Measurements from ENCODE around the gene OR51E1.

Gene OR51E1

DNA sequence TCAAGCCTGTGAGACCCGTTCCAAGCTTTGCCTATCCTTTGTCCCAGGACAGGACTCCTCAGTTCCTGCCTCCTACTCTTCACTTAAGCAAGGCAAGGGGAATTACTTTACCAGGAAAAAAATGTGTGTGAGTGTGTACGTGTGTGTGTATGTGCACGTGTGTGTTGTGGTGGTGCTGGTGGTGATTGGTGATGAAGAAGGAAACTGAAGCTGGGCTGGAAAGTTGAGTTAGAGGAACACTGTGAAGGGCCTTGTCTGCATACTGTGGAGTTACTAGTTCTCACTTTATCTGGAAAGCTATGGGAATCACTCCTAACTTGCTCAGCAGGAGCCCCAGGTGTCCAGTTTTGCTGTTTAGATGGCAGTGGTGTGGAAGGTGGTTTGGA is 6.1 kb upstream of the OR51E1 start:
- no peaks in the 10 kb centered on the region for H3K4me1 Mint-ChIP-seq
- no peaks in the 10 kb centered on the region for H3K9me3 Mint-ChIP-seq
- DNase-seq (no peak), ATAC-seq (replicated peaks) (no peak)
- H3K4me3 Mint-ChIP-seq = no peak overlapping the region
- H3K27ac Mint-ChIP-seq = no peak overlapping the region
- peaks cover 0 to 10% of the 10 kb centered on the region in 2 donors for H3K27me3 Mint-ChIP-seq
- no peaks in the 10 kb centered on the region for H3K36me3 Mint-ChIP-seq

DNA sequence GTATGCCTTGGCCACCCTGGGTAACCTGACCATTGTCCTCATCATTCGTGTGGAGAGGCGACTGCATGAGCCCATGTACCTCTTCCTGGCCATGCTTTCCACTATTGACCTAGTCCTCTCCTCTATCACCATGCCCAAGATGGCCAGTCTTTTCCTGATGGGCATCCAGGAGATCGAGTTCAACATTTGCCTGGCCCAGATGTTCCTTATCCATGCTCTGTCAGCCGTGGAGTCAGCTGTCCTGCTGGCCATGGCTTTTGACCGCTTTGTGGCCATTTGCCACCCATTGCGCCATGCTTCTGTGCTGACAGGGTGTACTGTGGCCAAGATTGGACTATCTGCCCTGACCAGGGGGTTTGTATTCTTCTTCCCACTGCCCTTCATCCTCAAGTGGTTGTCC is 3.9 kb upstream of the OR51E1 start:
- Mint-ChIP-seq H3K27me3 (peaks cover 3 to 21% of the 10 kb centered on the region in 2 donors), H3K4me3 (no peak overlapping the region), H3K27ac (no peak overlapping the region), H3K36me3 (no peaks in the 10 kb centered on the region), H3K4me1 (peaks cover 0 to 1% of the 10 kb centered on the region in 2 donors), H3K9me3 (no peaks in the 10 kb centered on the region)
- DNase-seq (no peak), ATAC-seq (replicated peaks) (no peak)

DNA sequence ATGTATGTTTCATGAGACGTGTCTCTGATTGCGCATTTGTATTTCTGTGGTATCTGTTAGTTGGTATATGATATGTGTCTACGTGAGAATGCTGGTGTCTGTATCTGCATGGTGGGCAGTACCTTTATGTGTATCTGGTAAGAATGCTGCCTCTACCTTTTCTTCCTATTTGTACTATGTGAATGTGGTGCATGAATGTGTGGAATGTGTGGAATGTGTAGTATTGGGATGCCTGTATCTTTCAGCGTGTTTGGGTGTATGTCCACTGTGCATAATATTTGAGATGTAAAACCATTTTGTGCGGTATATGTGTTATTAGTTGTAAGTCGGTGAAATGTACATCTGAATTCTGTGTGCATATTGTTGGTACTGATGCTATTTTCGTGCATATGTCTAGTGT is 2.3 kb upstream of the OR51E1 start:
- H3K27me3 Mint-ChIP-seq = peaks cover 8 to 24% of the 10 kb centered on the region in 2 donors
- no peaks in the 10 kb centered on the region for H3K9me3 Mint-ChIP-seq

DNA sequence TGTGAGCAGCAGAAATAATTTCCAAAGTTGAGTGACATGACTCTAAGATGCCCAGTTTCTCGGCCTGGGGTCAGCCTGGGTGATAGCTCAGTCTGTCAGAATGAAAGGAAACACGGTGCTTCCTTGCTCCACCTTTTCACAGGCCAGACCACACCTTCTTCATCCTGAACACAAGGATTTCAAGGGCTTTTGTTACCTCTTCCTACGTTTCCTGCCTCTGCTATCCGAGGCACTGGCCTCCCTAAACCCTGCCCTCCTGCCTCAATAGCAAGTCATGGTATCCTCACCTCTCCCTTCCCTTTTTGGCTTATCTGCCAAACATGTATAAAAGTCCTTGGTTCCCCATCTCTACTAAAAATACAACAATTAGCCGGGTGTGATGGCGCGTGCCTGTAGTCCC is 1.7 kb upstream of the OR51E1 start:
- H3K9me3 Mint-ChIP-seq = no peaks in the 10 kb centered on the region
- H3K36me3 Mint-ChIP-seq = no peaks in the 10 kb centered on the region
- ATAC-seq (replicated peaks) = no peak
- peaks cover 0 to 1% of the 10 kb centered on the region in 2 donors for H3K4me1 Mint-ChIP-seq
- H3K27me3 Mint-ChIP-seq = peaks cover 8 to 24% of the 10 kb centered on the region in 2 donors
- no peak for DNase-seq
- H3K4me3 Mint-ChIP-seq = no peak overlapping the region
- no peak overlapping the region for H3K27ac Mint-ChIP-seq

More for the DNA sequence above, 2.3 kb upstream of the OR51E1 start:
- Mint-ChIP-seq H3K36me3 (no peaks in the 10 kb centered on the region), H3K27ac (no peak overlapping the region), H3K4me1 (peaks cover 0 to 1% of the 10 kb centered on the region in 2 donors), H3K4me3 (no peak overlapping the region)
- DNase-seq = no peak
- no peak for ATAC-seq (replicated peaks)

DNA sequence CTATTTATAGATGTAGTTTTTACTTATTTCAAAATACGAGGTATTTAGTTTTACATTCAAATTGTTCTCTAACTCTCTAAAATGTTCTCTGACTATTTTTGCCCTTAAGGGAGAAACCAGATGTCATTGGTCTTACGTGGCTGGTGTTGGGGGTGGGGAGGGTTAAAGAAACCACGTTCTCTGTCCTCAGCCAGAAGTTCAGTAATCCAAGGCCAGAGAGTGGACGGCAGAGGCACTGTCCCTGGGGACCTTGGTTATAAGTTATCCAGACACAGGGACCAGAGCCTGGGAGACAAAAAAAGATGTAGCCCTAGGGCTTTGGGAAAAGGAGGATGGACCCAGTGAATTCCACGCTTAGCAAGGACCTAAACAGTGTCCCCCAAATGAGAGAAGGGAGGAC is 706 bp upstream of the OR51E1 start:
- Mint-ChIP-seq H3K27me3 (peaks cover 8 to 24% of the 10 kb centered on the region in 2 donors), H3K4me3 (no peak overlapping the region), H3K27ac (no peak overlapping the region), H3K9me3 (no peaks in the 10 kb centered on the region), H3K4me1 (peaks cover 0 to 1% of the 10 kb centered on the region in 2 donors), H3K36me3 (no peaks in the 10 kb centered on the region)
- no peak for DNase-seq
- no peak for ATAC-seq (replicated peaks)

DNA sequence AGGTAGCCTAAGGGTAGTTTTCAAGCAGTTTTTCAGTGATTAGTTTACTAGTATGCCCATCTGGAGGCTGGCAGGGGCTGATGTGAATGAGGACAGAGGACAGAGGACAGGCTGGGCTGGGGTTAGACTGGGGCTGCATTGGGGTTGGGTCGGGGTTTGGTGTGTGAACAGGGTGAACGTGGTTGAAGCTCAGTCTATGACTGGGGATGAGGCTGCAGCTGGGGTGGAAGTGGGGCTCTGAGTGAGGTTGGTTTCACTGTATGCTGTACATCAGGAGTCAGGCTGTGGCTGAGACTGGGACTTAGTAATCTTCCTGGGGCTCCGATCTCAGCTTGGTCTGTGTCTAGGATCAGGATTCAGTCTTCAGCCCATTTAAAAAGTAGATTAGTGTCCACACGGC is 451 bp downstream of the OR51E1 start:
- no peaks in the 10 kb centered on the region for H3K36me3 Mint-ChIP-seq
- H3K4me1 Mint-ChIP-seq = peaks cover 0 to 1% of the 10 kb centered on the region in 2 donors
- no peak for DNase-seq
- no peak for ATAC-seq (replicated peaks)
- peaks cover 8 to 24% of the 10 kb centered on the region in 2 donors for H3K27me3 Mint-ChIP-seq
- H3K9me3 Mint-ChIP-seq = no peaks in the 10 kb centered on the region
- H3K4me3 Mint-ChIP-seq = no peak overlapping the region
- H3K27ac Mint-ChIP-seq = no peak overlapping the region

DNA sequence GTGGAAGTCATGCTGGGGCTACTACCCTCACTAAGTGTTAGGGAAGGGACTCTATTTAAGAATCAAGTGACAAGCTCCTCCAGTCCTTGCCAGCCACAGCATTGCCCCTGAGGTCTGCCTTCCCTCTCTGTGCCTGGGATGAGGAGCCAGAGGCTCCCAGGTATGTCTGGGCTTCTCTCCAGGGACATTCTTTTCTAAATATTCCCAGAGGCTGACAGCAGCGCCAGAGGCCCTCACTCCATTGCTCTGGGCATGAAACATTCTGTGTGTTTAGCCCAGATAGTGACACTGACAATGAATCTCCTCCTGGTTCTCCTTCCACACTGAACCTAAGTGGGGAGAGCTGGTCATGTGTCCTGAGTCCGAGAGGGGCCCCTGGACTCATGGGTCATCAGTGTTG is 2.2 kb downstream of the OR51E1 start:
- Mint-ChIP-seq H3K9me3 (no peaks in the 10 kb centered on the region), H3K36me3 (no peaks in the 10 kb centered on the region), H3K27ac (no peak overlapping the region), H3K4me1 (peaks cover 0 to 1% of the 10 kb centered on the region in 2 donors), H3K27me3 (peaks cover 8 to 23% of the 10 kb centered on the region in 2 donors), H3K4me3 (no peak overlapping the region)
- ATAC-seq (replicated peaks) (no peak), DNase-seq (no peak)

DNA sequence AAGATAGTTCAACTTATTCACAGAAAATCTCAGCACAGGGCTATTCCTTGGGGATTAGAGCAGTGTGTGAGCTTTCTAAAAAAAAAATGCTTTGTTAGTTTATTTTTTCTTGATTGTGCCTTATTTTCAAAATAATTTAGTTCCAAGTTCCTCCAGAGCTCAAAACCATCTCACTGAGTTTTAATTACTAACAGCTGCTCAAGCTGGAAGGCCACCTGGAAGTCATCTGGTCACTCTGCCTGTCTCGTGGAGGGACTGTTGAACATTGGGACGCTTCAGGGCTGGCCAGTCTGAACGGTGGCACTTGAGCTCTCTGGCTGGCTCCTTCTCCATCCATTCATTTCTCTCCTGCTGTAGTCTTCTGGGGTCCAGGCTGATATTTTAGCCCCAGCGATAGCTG is 4.0 kb downstream of the OR51E1 start:
- peaks cover 0 to 1% of the 10 kb centered on the region in 2 donors for H3K4me1 Mint-ChIP-seq
- H3K27me3 Mint-ChIP-seq = peaks cover 14 to 22% of the 10 kb centered on the region in 2 donors
- H3K4me3 Mint-ChIP-seq = no peak overlapping the region
- no peak for ATAC-seq (replicated peaks)
- no peak for DNase-seq
- no peaks in the 10 kb centered on the region for H3K9me3 Mint-ChIP-seq
- no peaks in the 10 kb centered on the region for H3K36me3 Mint-ChIP-seq
- no peak overlapping the region for H3K27ac Mint-ChIP-seq

DNA sequence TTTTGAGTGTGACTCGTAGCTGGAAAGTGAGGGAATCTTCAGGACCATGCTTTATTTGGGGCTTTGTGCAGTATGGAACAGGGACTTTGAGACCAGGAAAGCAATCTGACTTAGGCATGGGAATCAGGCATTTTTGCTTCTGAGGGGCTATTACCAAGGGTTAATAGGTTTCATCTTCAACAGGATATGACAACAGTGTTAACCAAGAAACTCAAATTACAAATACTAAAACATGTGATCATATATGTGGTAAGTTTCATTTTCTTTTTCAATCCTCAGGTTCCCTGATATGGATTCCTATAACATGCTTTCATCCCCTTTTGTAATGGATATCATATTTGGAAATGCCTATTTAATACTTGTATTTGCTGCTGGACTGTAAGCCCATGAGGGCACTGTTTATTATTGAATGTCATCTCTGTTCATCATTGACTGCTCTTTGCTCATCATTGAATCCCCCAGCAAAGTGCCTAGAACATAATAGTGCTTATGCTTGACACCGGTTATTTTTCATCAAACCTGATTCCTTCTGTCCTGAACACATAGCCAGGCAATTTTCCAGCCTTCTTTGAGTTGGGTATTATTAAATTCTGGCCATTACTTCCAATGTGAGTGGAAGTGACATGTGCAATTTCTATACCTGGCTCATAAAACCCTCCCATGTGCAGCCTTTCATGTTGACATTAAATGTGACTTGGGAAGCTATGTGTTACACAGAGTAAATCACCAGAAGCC is 11.0 kb downstream of the OR51E1 start:
- Mint-ChIP-seq H3K27me3 (peaks cover 5 to 12% of the 10 kb centered on the region in 2 donors), H3K4me3 (no peak overlapping the region), H3K9me3 (no peaks in the 10 kb centered on the region), H3K36me3 (no peaks in the 10 kb centered on the region), H3K27ac (no peak overlapping the region), H3K4me1 (no peaks in the 10 kb centered on the region)
- DNase-seq (no peak), ATAC-seq (replicated peaks) (no peak)

DNA sequence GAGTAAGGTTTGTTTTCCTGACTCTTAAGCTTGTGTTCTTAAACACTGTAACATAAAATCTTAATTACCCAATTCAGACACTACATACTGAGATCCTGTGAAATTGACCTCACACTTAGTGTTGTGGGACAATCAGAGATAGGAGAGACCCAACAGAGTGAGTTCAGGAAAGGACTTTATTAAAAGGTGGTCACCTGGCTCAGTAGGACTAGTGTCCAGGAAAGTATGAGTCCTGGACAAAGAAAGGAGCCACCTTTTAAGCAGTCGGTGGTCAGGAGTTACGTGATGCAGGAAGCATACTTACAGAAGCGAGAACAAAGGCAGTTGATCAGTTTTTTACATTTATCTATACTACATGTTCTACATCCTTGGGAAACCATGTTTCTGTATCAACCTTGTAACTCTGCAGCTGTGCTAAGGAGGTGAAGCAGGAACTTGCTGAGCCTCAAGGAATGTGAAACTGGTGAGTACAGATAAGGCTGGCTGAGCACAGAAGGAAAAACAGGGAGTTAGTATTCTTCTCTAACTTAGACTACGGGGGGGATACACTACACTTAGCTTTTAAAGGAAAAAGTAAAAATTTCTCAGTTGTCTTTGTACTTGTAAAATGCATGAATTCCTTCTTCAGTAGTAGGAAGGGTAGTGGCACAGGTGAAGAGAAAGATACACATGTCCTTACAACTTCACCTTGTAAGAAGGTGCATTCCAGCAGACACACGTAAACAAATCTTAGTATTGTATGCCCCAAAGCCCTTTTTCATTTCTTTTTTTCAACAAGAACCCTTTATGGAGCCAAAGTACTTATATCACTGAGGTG is 15.1 kb downstream of the OR51E1 start:
- H3K4me1 Mint-ChIP-seq = no peaks in the 10 kb centered on the region

DNA sequence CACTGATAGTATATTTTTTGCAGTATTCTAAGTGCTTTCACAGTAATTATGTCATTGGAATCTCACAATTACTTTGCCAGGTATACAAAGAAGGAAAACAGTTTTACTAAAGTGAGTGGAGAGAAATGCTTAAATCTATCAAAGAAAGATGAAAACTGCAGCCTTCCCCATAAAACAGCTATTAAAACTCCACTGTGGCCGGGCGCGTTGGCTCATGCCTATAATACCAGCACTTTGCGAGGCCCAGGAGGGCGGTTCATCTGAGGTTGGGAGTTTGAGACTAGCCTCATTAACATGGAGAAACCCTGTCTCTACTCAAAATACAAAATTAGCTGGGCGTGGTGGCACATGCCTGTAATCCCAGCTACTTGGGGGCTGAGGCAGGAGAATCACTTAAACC is 19.1 kb downstream of the OR51E1 start:
- DNase-seq (no peak), ATAC-seq (replicated peaks) (no peak)
- H3K4me3 Mint-ChIP-seq = no peak overlapping the region
- no peaks in the 10 kb centered on the region for H3K4me1 Mint-ChIP-seq
- H3K9me3 Mint-ChIP-seq = no peaks in the 10 kb centered on the region
- no peak overlapping the region for H3K27ac Mint-ChIP-seq
- peaks cover 11 to 17% of the 10 kb centered on the region in 2 donors for H3K27me3 Mint-ChIP-seq
- no peaks in the 10 kb centered on the region for H3K36me3 Mint-ChIP-seq

More for the DNA sequence above, 15.1 kb downstream of the OR51E1 start:
- no peak for ATAC-seq (replicated peaks)
- Mint-ChIP-seq H3K27ac (no peak overlapping the region), H3K27me3 (peaks cover 11 to 12% of the 10 kb centered on the region in 2 donors), H3K36me3 (no peaks in the 10 kb centered on the region), H3K9me3 (no peaks in the 10 kb centered on the region), H3K4me3 (no peak overlapping the region)
- no peak for DNase-seq

DNA sequence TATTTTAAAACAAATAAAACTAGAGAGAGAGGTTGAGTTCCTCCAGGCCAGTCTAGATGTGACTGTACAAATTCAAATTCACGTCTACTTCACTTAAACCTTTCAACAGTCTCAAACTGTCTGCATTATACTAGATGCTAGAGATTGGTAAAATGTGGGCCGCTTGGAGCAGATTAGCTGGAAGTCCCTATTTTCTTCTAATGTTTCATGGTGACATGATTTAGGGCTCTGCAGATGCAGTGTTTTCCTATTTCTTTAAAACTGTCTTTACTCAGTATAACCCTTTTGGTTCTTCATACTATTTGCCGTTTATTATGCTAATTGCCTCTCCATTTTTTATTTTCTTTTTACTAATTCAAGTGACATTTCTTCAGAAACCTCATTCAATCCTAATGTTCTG is 20.4 kb downstream of the OR51E1 start:
- Mint-ChIP-seq H3K36me3 (no peaks in the 10 kb centered on the region), H3K4me1 (no peaks in the 10 kb centered on the region), H3K27ac (no peak overlapping the region), H3K27me3 (peaks cover 12 to 17% of the 10 kb centered on the region in 2 donors), H3K9me3 (no peaks in the 10 kb centered on the region), H3K4me3 (no peak overlapping the region)
- no peak for DNase-seq
- no peak for ATAC-seq (replicated peaks)

DNA sequence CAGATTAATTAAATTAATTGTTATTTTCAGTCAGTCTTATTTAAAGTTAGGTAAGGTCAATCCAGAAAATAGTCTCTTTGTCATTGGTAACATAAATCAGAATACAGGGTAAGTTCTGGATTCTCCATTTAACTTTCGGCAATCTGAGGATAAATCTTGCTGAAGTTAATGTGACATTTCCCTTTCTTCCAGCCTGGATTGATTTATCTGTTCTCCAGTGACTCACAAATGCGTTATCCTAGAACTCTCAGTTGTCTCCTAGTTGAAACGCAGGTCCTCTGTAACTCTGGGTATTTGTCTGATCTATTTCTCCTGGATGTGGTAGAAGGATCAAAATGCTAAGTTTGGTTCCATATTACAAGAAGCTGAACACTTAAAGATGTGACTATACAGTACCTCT is 21.0 kb downstream of the OR51E1 start:
- ATAC-seq (replicated peaks) = no peak
- Mint-ChIP-seq H3K27ac (no peak overlapping the region), H3K9me3 (no peaks in the 10 kb centered on the region), H3K36me3 (no peaks in the 10 kb centered on the region), H3K27me3 (peaks cover 16 to 17% of the 10 kb centered on the region in 2 donors), H3K4me1 (no peaks in the 10 kb centered on the region), H3K4me3 (no peak overlapping the region)
- DNase-seq = no peak

DNA sequence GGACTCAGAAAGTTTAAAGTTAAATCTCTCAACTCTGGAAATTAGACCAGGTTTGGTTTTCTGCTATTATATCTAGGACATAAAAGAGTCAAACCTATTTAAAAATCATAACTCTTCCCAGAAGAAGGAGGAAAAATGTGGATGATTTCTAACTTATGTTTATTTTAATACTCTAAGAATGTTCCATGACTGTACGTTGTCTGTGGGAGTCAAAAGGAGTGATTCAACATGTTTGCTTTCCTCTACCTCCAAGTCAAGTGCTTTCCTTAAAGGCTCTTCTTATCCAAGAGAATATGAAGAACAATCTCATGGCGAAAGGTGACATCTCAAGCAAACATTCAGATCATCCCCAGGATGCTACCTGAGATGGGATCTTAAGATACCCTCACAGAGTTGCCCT is 21.6 kb downstream of the OR51E1 start:
- Mint-ChIP-seq H3K4me1 (no peaks in the 10 kb centered on the region), H3K9me3 (no peaks in the 10 kb centered on the region), H3K27me3 (peaks cover 14 to 16% of the 10 kb centered on the region in 2 donors), H3K27ac (no peak overlapping the region), H3K4me3 (no peak overlapping the region), H3K36me3 (no peaks in the 10 kb centered on the region)
- ATAC-seq (replicated peaks) (no peak), DNase-seq (no peak)

DNA sequence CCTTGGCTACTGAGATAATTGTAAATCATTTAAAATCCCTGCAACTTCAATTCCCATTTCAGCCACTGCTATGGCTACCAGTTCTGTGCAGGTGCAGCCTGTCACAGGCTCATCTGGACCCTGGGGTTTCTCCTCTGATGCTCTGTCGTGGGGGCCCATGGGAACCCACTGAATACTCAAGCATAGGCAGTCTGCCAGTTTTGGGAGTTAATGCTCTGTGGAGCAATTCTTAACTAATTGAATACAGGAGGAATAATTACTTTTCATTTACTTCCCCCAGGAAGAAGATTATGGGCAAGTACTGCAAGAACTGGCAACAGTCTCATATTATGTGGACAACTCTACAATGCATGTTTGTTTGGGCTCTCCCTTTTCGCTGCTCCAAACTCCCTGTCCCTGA is 28.0 kb downstream of the OR51E1 start:
- DNase-seq = no peak
- H3K27me3 Mint-ChIP-seq = peaks cover 14 to 15% of the 10 kb centered on the region in 2 donors
- no peaks in the 10 kb centered on the region for H3K9me3 Mint-ChIP-seq
- H3K4me3 Mint-ChIP-seq = no peak overlapping the region
- no peaks in the 10 kb centered on the region for H3K36me3 Mint-ChIP-seq
- ATAC-seq (replicated peaks) = no peak
- H3K4me1 Mint-ChIP-seq = no peaks in the 10 kb centered on the region
- H3K27ac Mint-ChIP-seq = no peak overlapping the region

Data from stimulated activated naive B cell treated with anti-CD40 and anti-IgM and Interleukin-4, amounts not matched to agents 10 μg/mL and 1 μg/mL and 100 μg/mL, for 72 hours (primary cell).